Neural progenitor cell (in vitro differentiated cells): Measurements from ENCODE around the gene WFIKKN1. TPM values are rescaled to one million over a fixed set of nuclear protein-coding genes. Genes with fewer than 3 reads are reported as not detected.

Experiments
- DNase-seq: peaks from one replicate; pipeline ENCODE4 v3.0.0-alpha.2; 2016; ENCODE audit warnings: low spot score
- H2AFZ ChIP-seq: fragments of 200-600 bp; sonication (generic); replicated peaks from 2 replicates; pipeline ENCODE4 v1.6.1; 2016; ENCODE audit warnings: antibody characterized with exemption
- H3F3A ChIP-seq: fragments of 200-600 bp; sonication (generic); 2 replicates; pipeline ENCODE4 v1.6.1; 2016; ENCODE audit warnings: antibody characterized with exemption, low read depth
- H3K27ac ChIP-seq: fragments of 200-600 bp; sonication (generic); 2 replicates; pipeline ENCODE4 v1.5.1; 2016; ENCODE audit warnings: mild to moderate bottlenecking
- H3K27me3 ChIP-seq: fragments of 200-600 bp; sonication (generic); 2 replicates; pipeline ENCODE4 v1.6.1; 2016; ENCODE audit warnings: mild to moderate bottlenecking, moderate library complexity
- H3K36me3 ChIP-seq: fragments of 200-600 bp; sonication (generic); 2 replicates; pipeline ENCODE4 v1.5.1; 2016
- H3K4me1 ChIP-seq: fragments of 200-600 bp; sonication (generic); 2 replicates; pipeline ENCODE4 v1.6.1; 2016; ENCODE audit warnings: mixed run types
- H3K4me2 ChIP-seq: fragments of 200-600 bp; sonication (generic); 2 replicates; pipeline ENCODE4 v1.6.1; 2016
- H3K4me3 ChIP-seq: fragments of 200-600 bp; sonication (generic); 2 replicates; pipeline ENCODE4 v1.5.1; 2016
- H3K79me2 ChIP-seq: fragments of 200-600 bp; sonication (generic); 2 replicates; pipeline ENCODE4 v1.6.1; 2016; ENCODE audit warnings: low read depth
- H3K9ac ChIP-seq: fragments of 200-600 bp; sonication (generic); 2 replicates; pipeline ENCODE4 v1.6.1; 2016
- H3K9me3 ChIP-seq: fragments of 200-600 bp; sonication (generic); 2 replicates; pipeline ENCODE4 v1.5.1; 2016; ENCODE audit warnings: low read depth
- H4K20me1 ChIP-seq: fragments of 200-600 bp; sonication (generic); 2 replicates; pipeline ENCODE4 v1.6.1; 2016; ENCODE audit warnings: low read depth
- H3K27ac Mint-ChIP-seq: 3 replicates; pipeline ENCODE4 v1.8.0; 2021; ENCODE audit warnings: mixed read lengths
- H3K27me3 Mint-ChIP-seq: 2 replicates; pipeline ENCODE4 v1.8.0; 2022; ENCODE audit warnings: low read depth, mild to moderate bottlenecking, inconsistent platforms, moderate library complexity, mixed read lengths; ENCODE audit not compliant: insufficient read depth
- H3K36me3 Mint-ChIP-seq: 3 replicates; pipeline ENCODE4 v1.8.0; 2021; ENCODE audit warnings: mixed read lengths
- H3K4me1 Mint-ChIP-seq: 3 replicates; pipeline ENCODE4 v1.8.0; 2021; ENCODE audit warnings: mixed read lengths
- H3K4me3 Mint-ChIP-seq: 3 replicates; pipeline ENCODE4 v1.8.0; 2021; ENCODE audit warnings: mild to moderate bottlenecking, moderate library complexity, mixed read lengths
- H3K9me3 Mint-ChIP-seq: 3 replicates; pipeline ENCODE4 v1.8.0; 2020; ENCODE audit warnings: mixed read lengths
- CTCF ChIP-seq: fragments of 200-600 bp; sonication (generic); IDR thresholded peaks from 2 replicates; pipeline ENCODE4 v1.5.1; 2017; ENCODE audit warnings: antibody characterized with exemption, mild to moderate bottlenecking
- EZH2 ChIP-seq: fragments of 200-600 bp; sonication (generic); IDR thresholded peaks from 2 replicates; pipeline ENCODE4 v1.6.1; 2017; ENCODE audit warnings: antibody characterized with exemption, mild to moderate bottlenecking, moderate library complexity
- EZH2phosphoT487 ChIP-seq: fragments of 200-600 bp; sonication (generic); IDR thresholded peaks from 2 replicates; pipeline ENCODE4 v1.6.1; 2017; ENCODE audit warnings: antibody characterized with exemption
- total RNA-seq: library from RNA; depleted of rRNA; stranded (reverse); fragments of >200 nt; gene quantifications from 2 replicates; pipeline ENCODE4 v1.2.3, GENCODE V29; 2015; ENCODE audit warnings: low replicate concordance

WFIKKN1 gene
- 5.9 and 22.5 TPM in 2 replicates for total RNA-seq

GRCh38 chr16:630815-631405, at the start of gene WFIKKN1:
TSS of gene WFIKKN1 (plus strand) at chr16:630985. CDS start at chr16:631254, 269 bp downstream.
- TF ChIP-seq EZH2 (no peak), CTCF (no peak), EZH2phosphoT487 (no peak)
- H3K27ac Mint-ChIP-seq: peak within 1 kb of the TSS; percentile 97
- Histone ChIP-seq H3K4me1 (peaks cover 26% of the 10 kb centered on the region), H3K36me3 (no peaks in the 10 kb centered on the region), H3F3A (peaks cover 24% of the 10 kb centered on the region), H3K79me2 (peaks cover 12% of the 10 kb centered on the region), H3K9me3 (no peaks in the 10 kb centered on the region), H2AFZ (no peak within 1 kb of the TSS), H3K9ac (peak within 1 kb of the TSS; percentile 53), H3K4me3 (peak within 1 kb of the TSS; percentile 64), H4K20me1 (peaks cover 43% of the 10 kb centered on the region), H3K4me2 (peak within 1 kb of the TSS; percentile 93), H3K27me3 (no peaks in the 10 kb centered on the region), H3K27ac (peak within 1 kb of the TSS; percentile 89)
- peak; percentile 98 for DNase-seq
- H3K4me1 Mint-ChIP-seq: peaks cover 22% of the 10 kb centered on the region
- H3K9me3 Mint-ChIP-seq: no peaks in the 10 kb centered on the region
- peaks cover 5% of the 10 kb centered on the region for H3K27me3 Mint-ChIP-seq
- H3K4me3 Mint-ChIP-seq: peak within 1 kb of the TSS; percentile 81
- peaks cover under 1% of the 10 kb centered on the region for H3K36me3 Mint-ChIP-seq

- Mint-ChIP-seq H3K27ac (no peak overlapping the region), H3K27me3 (peaks cover 8% of the 10 kb centered on the region), H3K36me3 (no peaks in the 10 kb centered on the region), H3K4me1 (peaks cover 7% of the 10 kb centered on the region), H3K9me3 (no peaks in the 10 kb centered on the region), H3K4me3 (no peak overlapping the region)
- Histone ChIP-seq H2AFZ (no peak overlapping the region), H3K9ac (no peak overlapping the region), H3F3A (peaks cover 16% of the 10 kb centered on the region), H4K20me1 (peaks cover 54% of the 10 kb centered on the region), H3K4me2 (no peak overlapping the region), H3K4me1 (peaks cover 2% of the 10 kb centered on the region), H3K27me3 (peaks cover 34% of the 10 kb centered on the region), H3K4me3 (no peak overlapping the region), H3K79me2 (no peaks in the 10 kb centered on the region), H3K27ac (no peak overlapping the region), H3K9me3 (no peaks in the 10 kb centered on the region), H3K36me3 (no peaks in the 10 kb centered on the region)
- no peak for DNase-seq
- TF ChIP-seq CTCF (no peak), EZH2phosphoT487 (no peak), EZH2 (no peak)
Measured at GRCh38 chr16:582218-582613, 48.6 kb upstream of the WFIKKN1 start.

DNA sequence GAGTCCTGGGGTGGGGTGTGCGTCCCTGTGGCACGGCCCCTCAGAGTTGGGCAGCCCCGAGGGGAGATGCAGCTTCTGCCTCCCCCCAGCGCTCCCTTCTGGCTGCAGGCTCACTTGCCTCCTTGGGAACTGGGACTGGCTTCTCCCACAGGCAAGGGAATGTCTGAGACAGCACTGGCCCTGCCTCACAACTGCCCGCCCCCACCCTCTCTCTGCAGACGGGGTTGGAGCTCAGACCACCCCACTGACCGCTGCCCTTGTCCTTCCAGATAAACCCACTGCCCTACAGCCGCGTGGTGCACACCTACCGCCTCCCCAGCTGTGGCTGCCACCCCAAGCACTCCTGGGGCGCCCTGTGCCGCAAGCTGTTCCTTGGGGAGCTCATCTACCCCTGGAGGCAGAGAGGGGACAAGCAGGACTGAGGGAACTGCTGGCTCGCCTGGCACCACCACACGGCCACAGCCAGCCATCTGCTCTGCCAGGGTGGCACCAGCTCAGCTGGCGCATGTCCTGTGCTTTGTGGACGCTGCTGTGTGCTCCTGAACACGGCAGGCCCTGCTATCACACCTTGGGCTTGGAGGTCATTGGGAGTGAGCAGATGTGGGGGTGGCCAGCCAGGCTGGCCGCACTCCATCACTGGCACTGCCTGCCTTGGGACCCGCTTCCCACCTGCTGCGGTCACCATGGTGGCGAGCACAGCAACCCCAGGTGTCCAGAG, 48.0 kb upstream of the WFIKKN1 start:
- no peaks in the 10 kb centered on the region for H3K36me3 Mint-ChIP-seq
- no peak for DNase-seq
- H3K27ac ChIP-seq: no peak overlapping the region
- TF ChIP-seq EZH2phosphoT487: no peak
- TF ChIP-seq CTCF: no peak
- no peak for TF ChIP-seq EZH2
- H3K27ac Mint-ChIP-seq: no peak overlapping the region
- H3K4me2 ChIP-seq: no peak overlapping the region
- H3K9ac ChIP-seq: no peak overlapping the region
- H3K27me3 ChIP-seq: peaks cover 37% of the 10 kb centered on the region
- H3K4me3 ChIP-seq: no peak overlapping the region
- H3K27me3 Mint-ChIP-seq: peaks cover 6% of the 10 kb centered on the region
- H2AFZ ChIP-seq: no peak overlapping the region
- peaks cover 2% of the 10 kb centered on the region for H3K4me1 ChIP-seq
- peaks cover 20% of the 10 kb centered on the region for H3F3A ChIP-seq
- H4K20me1 ChIP-seq: peaks cover 58% of the 10 kb centered on the region
- H3K9me3 ChIP-seq: no peaks in the 10 kb centered on the region
- H3K36me3 ChIP-seq: no peaks in the 10 kb centered on the region
- peaks cover 1% of the 10 kb centered on the region for H3K79me2 ChIP-seq
- no peak overlapping the region for H3K4me3 Mint-ChIP-seq
- no peaks in the 10 kb centered on the region for H3K9me3 Mint-ChIP-seq
- H3K4me1 Mint-ChIP-seq: peaks cover 10% of the 10 kb centered on the region
